ENCODE results near the gene P2RY2.

The P2RY2 gene

DNA sequence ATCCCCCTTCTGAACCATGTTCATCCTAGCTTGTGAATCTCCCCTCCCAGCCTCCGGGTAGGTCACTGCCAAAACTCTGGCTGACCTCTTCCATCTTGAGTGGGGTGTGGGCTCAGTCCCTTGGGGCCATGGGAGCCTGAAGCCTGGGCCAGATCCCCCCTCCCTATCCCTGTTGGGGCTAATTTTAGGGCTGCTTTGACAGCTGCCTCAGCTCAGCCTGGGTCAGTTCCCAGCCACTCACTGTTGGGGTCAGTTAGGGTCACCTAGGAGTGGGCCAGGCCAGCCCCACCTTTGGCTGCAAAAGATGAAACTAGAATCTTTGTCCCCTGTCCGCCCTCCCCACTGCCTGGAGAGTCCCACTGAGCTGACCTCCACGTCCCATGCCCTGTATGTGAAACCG lies 29.8 kb upstream of the P2RY2 start:
- Histone ChIP-seq H3K36me3 (ENCODE audit: control insufficient read depth, insufficient read depth, low read length) (no peaks in the 10 kb centered on the region), H3K27me3 (ENCODE audit: control insufficient read depth, insufficient read depth, low read length, poor library complexity, severe bottlenecking) (no peaks in the 10 kb centered on the region)
- 92 to 93% methylated on average over 4 of the region's 4 CpGs for WGBS, 2 experiments

DNA sequence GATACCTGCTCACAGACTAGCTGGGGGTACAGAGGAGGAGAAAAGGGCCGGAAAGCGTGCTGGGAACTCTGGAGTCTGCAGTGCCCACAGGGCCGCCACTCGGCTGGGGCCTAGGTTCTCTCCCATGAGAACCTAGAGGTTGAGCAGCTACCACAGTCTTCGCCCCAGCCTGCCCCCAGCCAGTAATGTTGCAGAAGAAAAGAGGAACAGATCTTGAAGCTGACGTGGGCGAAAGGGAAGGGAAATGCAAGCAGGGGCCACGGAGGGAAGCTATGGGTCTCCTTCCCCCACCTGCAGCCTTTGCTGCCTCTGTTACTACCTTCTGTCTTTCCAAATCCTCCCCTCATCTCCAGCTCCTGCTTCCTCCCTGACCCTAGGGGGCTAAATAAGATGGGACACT lies 28.8 kb upstream of the P2RY2 start:
- Histone ChIP-seq H3K4me3 (ENCODE audit: insufficient read depth, low read depth, low read length) (no peak overlapping the region), H3K9me3 (ENCODE audit: control insufficient read depth, low read length) (no peaks in the 10 kb centered on the region), H3K4me1 (ENCODE audit: control insufficient read depth, insufficient read depth, low read length) (no peaks in the 10 kb centered on the region), H3K36me3 (ENCODE audit: control insufficient read depth, insufficient read depth, low read length) (no peaks in the 10 kb centered on the region), H3K27me3 (ENCODE audit: control insufficient read depth, insufficient read depth, low read length, poor library complexity, severe bottlenecking) (no peaks in the 10 kb centered on the region), H3K27ac (ENCODE audit: insufficient read depth, low read depth, low read length, poor library complexity, severe bottlenecking) (no peak overlapping the region)
- 76 to 78% methylated on average over 8 of the region's 8 CpGs for WGBS, 2 experiments

More for the DNA sequence above, 29.8 kb upstream of the P2RY2 start:
- no peak overlapping the region for H3K4me3 ChIP-seq (ENCODE audit: insufficient read depth, low read depth, low read length)
- no peaks in the 10 kb centered on the region for H3K4me1 ChIP-seq (ENCODE audit: control insufficient read depth, insufficient read depth, low read length)
- H3K9me3 ChIP-seq (ENCODE audit: control insufficient read depth, low read length): no peaks in the 10 kb centered on the region
- H3K27ac ChIP-seq (ENCODE audit: insufficient read depth, low read depth, low read length, poor library complexity, severe bottlenecking): no peak overlapping the region

DNA sequence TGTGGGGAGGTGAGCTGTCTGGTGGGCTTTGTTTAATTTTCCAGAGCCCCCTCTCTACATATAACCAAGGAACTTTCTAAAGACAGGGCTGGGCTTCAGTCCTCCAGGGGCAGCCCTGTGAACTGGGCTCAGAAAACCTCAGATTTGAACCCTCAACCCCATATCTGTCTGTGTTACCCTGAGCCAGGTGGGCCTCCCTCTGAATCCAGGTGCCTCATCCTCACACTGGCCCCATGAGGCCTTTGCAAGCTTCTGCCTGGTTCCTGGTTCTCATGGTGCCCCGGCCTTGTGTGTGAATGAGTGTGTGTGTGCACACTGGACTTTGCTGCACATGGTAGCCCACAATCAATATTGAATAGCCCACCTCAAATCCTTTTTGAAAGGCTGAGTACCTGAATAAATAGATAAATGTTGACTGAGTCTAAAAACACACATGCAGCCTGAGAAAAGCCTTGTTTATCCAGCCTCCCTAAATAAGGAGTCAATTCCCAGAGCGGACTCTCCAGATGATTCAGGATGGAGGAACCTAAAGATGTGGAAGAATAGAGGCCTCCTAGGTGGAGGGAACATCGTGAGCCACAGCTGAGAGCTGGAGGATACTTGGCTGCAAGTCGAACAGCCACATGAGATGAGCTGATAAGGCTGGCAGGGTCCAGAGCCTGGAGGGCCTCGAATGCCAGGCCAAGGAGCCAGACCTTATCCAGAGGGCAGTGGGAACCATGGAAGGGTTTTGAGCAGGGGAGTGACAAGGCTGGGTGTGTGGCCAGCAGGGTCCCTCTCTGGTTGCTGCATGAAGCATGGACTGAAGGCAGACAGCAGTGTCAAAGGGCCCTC lies 28.1 kb upstream of the P2RY2 start:
- Histone ChIP-seq H3K27me3 (ENCODE audit: control insufficient read depth, insufficient read depth, low read length, poor library complexity, severe bottlenecking) (no peaks in the 10 kb centered on the region), H3K9me3 (ENCODE audit: control insufficient read depth, low read length) (no peaks in the 10 kb centered on the region), H3K4me1 (ENCODE audit: control insufficient read depth, insufficient read depth, low read length) (no peaks in the 10 kb centered on the region), H3K27ac (ENCODE audit: insufficient read depth, low read depth, low read length, poor library complexity, severe bottlenecking) (no peak overlapping the region), H3K4me3 (ENCODE audit: insufficient read depth, low read depth, low read length) (no peak overlapping the region), H3K36me3 (ENCODE audit: control insufficient read depth, insufficient read depth, low read length) (no peaks in the 10 kb centered on the region)
- 91 to 93% methylated on average over 5 of the region's 5 CpGs for WGBS, 2 experiments

DNA sequence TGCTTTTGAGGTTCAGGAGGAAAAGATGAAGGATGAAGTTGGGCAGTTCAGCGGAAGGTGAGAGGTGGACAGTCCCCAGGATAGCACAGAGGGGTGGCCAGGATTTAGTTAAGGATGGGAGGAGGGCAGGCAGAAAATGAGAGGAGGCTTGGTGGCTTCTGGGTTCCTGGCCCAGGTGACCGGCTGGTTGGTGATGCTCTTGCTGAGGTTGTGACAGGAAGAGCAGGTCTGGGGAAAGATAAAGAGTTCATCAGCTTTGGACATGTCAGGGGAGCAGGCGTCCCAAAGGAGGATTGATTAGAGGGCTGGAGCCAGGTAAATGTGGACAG lies 27.6 kb upstream of the P2RY2 start:
- Histone ChIP-seq H3K4me1 (ENCODE audit: control insufficient read depth, insufficient read depth, low read length) (no peaks in the 10 kb centered on the region), H3K27ac (ENCODE audit: insufficient read depth, low read depth, low read length, poor library complexity, severe bottlenecking) (no peak overlapping the region), H3K27me3 (ENCODE audit: control insufficient read depth, insufficient read depth, low read length, poor library complexity, severe bottlenecking) (no peaks in the 10 kb centered on the region), H3K9me3 (ENCODE audit: control insufficient read depth, low read length) (no peaks in the 10 kb centered on the region), H3K36me3 (ENCODE audit: control insufficient read depth, insufficient read depth, low read length) (no peaks in the 10 kb centered on the region), H3K4me3 (ENCODE audit: insufficient read depth, low read depth, low read length) (no peak overlapping the region)
- 96 to 97% methylated on average over 3 of the region's 3 CpGs for WGBS, 2 experiments

DNA sequence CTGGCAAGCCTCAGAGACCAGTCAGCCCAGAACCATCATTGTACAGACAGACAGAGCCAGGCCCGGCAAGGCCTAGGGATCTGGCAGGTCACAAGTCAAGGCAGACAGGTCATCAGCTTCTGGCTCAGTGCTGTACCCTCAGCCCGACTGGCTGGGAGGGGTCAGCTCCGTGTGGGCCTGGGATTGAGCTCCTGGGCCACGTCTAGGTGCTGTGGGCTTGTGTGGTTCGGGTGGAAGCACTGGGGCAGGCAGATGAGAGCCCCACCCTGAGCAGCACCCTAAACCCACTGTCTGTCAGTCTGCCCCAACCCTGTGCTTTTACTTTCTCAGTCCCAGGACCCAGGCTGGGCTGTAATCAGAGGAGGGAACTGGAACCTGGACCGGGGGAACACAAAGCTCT lies 26.9 kb upstream of the P2RY2 start:
- 87 to 88% methylated on average over 6 of the region's 6 CpGs for whole genome bisulfite sequencing, 2 experiments
- Histone ChIP-seq H3K36me3 (ENCODE audit: control insufficient read depth, insufficient read depth, low read length) (no peaks in the 10 kb centered on the region), H3K27me3 (ENCODE audit: control insufficient read depth, insufficient read depth, low read length, poor library complexity, severe bottlenecking) (no peaks in the 10 kb centered on the region), H3K4me1 (ENCODE audit: control insufficient read depth, insufficient read depth, low read length) (no peaks in the 10 kb centered on the region), H3K27ac (ENCODE audit: insufficient read depth, low read depth, low read length, poor library complexity, severe bottlenecking) (no peak overlapping the region), H3K4me3 (ENCODE audit: insufficient read depth, low read depth, low read length) (no peak overlapping the region), H3K9me3 (ENCODE audit: control insufficient read depth, low read length) (no peaks in the 10 kb centered on the region)

DNA sequence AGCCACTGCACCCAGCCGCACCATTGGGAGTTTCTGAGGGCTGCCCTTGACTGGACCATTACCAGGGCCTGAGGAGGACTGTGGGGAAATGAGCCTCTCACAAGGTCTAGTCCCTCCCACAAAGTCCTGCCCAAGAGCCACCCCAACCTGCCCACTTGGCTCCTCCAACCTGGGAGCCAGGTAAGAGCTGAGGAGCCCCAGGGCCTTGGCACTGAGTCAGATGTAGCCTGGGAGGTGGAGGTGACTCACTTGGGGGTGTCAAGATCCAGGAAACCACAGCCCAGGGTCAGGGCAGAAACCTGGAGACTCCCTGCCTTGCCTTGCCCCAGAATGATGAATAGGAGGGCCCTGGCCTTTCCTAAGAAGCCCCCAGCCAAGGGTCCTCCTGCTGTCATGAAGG lies 25.8 kb upstream of the P2RY2 start:
- Histone ChIP-seq H3K36me3 (ENCODE audit: control insufficient read depth, insufficient read depth, low read length) (no peaks in the 10 kb centered on the region), H3K4me1 (ENCODE audit: control insufficient read depth, insufficient read depth, low read length) (no peaks in the 10 kb centered on the region), H3K4me3 (ENCODE audit: insufficient read depth, low read depth, low read length) (no peak overlapping the region), H3K27ac (ENCODE audit: insufficient read depth, low read depth, low read length, poor library complexity, severe bottlenecking) (no peak overlapping the region), H3K27me3 (ENCODE audit: control insufficient read depth, insufficient read depth, low read length, poor library complexity, severe bottlenecking) (no peaks in the 10 kb centered on the region), H3K9me3 (ENCODE audit: control insufficient read depth, low read length) (no peaks in the 10 kb centered on the region)
- WGBS, 2 experiments: 88 to 96% methylated on average over 1 of the region's 1 CpG

DNA sequence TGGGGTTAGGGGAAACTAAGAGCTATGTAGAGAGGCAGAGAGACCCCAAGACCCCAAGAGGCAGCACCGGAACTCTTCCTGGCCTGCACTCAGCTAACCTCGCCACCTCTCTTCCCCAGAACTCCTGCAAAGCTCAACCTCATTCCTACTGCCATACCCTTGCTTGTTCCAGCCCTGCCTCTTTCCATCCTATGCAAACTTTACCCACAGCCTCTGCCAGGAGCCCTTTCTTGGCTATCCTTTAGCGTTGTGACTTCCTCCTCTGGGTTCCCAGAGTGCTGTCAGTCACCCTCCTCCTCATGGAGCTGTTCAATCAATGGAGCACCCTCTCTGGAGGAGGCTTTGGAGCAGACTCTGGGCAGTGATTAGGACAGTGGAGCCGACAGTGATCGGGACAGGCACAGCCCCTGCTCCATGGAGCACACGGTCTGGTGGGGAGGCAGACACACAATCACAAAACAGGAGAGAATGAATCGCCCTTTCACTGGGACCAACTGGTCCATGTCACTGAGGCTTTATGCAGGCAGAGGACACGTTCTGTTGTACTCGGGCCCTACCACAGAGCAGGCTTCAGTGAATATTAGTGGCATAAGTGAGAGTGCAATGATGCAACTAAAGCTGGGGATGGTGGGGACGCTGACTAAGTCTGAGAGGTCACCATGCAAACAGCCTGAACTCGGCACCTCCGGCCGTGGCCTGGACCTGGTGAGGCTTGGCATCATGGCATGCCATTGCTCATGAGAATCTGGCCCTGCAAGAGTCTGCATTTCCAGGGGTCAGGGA lies 24.6 kb upstream of the P2RY2 start:
- Histone ChIP-seq H3K9me3 (ENCODE audit: control insufficient read depth, low read length) (no peaks in the 10 kb centered on the region), H3K27ac (ENCODE audit: insufficient read depth, low read depth, low read length, poor library complexity, severe bottlenecking) (no peak overlapping the region), H3K4me3 (ENCODE audit: insufficient read depth, low read depth, low read length) (no peak overlapping the region), H3K4me1 (ENCODE audit: control insufficient read depth, insufficient read depth, low read length) (peaks cover 5% of the 10 kb centered on the region), H3K27me3 (ENCODE audit: control insufficient read depth, insufficient read depth, low read length, poor library complexity, severe bottlenecking) (no peaks in the 10 kb centered on the region), H3K36me3 (ENCODE audit: control insufficient read depth, insufficient read depth, low read length) (no peaks in the 10 kb centered on the region)
- 90% methylated on average over 13 of the region's 13 CpGs for WGBS, 2 experiments

DNA sequence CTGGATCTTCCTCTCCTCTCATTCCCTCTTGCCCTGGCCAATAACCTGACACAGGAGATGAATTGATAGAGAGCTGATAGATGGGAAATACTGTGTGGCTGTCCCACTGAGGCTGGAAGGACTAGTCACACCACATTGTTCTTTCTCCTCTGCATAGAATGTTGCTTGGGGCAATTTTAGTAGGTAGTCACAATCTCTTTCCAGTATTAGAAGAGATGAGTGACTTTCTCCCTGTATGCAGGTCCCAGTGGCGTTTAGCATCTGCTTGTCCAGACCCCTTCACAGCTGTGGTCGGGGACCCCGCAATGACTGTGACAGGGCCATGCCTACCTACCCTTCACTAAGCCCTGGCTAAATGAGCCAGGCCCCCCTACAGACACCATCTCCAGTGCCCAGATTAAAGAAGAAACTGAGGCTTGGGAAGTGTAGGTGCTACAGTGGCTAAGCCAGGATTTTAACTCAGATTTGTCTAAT lies 24.0 kb upstream of the P2RY2 start:
- Histone ChIP-seq H3K36me3 (ENCODE audit: control insufficient read depth, insufficient read depth, low read length) (no peaks in the 10 kb centered on the region), H3K27ac (ENCODE audit: insufficient read depth, low read depth, low read length, poor library complexity, severe bottlenecking) (no peak overlapping the region), H3K9me3 (ENCODE audit: control insufficient read depth, low read length) (no peaks in the 10 kb centered on the region), H3K27me3 (ENCODE audit: control insufficient read depth, insufficient read depth, low read length, poor library complexity, severe bottlenecking) (no peaks in the 10 kb centered on the region), H3K4me3 (ENCODE audit: insufficient read depth, low read depth, low read length) (no peak overlapping the region), H3K4me1 (ENCODE audit: control insufficient read depth, insufficient read depth, low read length) (peaks cover 9% of the 10 kb centered on the region)
- 95 to 99% methylated on average over 3 of the region's 3 CpGs for WGBS, 2 experiments

DNA sequence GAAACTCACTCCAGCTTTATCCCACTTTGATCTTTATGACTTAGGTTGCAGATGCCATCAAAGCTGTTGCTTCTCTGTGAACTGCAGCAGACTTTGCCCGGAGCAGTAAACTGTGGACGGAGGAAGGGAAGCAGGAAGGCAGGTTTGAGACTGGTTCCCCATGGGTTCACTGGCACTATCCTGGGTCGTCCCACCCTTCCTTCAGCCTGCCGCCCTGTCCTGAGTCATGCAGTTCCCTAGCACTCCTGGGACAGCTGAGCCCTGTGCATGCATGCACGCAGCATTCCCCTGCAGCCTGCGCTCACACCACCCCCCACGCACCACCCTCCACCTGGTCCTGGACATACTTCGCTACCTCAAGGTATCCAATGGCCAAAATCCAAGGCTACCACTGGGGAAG lies 23.5 kb upstream of the P2RY2 start:
- no peak overlapping the region for H3K4me3 ChIP-seq (ENCODE audit: insufficient read depth, low read depth, low read length)
- no peak overlapping the region for H3K27ac ChIP-seq (ENCODE audit: insufficient read depth, low read depth, low read length, poor library complexity, severe bottlenecking)
- H3K4me1 ChIP-seq (ENCODE audit: control insufficient read depth, insufficient read depth, low read length): peaks cover 9% of the 10 kb centered on the region
- WGBS, 2 experiments: 89 to 91% methylated on average over 8 of the region's 8 CpGs
- no peaks in the 10 kb centered on the region for H3K9me3 ChIP-seq (ENCODE audit: control insufficient read depth, low read length)
- H3K27me3 ChIP-seq (ENCODE audit: control insufficient read depth, insufficient read depth, low read length, poor library complexity, severe bottlenecking): no peaks in the 10 kb centered on the region
- no peaks in the 10 kb centered on the region for H3K36me3 ChIP-seq (ENCODE audit: control insufficient read depth, insufficient read depth, low read length)

DNA sequence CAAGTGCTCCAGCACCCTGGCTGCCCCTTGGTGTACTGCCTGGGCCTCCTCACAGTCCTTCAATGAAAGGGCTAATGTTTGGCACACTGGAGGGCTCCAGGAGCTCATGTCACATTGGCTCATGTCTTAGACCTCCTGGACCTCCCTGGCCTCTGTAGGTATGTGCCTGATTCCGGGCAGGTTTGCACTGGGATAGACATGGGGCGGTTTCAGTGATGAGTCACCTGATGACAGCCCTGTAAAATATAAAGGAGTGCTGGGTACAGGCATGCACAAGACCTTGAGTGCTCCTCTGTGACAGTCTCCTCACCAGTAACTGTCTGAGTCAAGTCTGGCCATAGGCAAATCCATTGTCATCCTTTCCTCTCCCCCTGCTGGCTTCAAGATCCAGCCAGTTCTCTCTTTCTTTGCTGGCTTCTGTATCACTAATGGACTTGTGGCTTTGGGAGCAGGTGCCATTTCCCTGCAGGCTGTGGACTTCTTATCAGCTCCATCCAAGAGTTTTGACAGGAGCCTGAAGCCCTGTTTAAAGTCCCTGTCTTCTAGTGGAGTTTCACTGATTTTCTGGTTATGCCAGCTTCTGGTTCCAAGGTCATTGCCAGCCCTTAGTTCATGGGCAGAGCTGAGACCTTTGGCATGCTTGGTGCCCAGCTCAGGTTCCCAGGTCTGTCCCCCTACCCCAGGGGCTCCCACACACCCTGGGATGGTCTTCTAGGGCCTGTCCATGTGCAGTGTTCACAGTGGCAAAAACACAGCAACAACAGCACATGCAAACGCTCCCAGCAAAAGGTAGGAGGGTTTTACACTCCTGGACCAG lies 22.7 kb upstream of the P2RY2 start:
- Histone ChIP-seq H3K27me3 (ENCODE audit: control insufficient read depth, insufficient read depth, low read length, poor library complexity, severe bottlenecking) (no peaks in the 10 kb centered on the region), H3K9me3 (ENCODE audit: control insufficient read depth, low read length) (no peaks in the 10 kb centered on the region), H3K36me3 (ENCODE audit: control insufficient read depth, insufficient read depth, low read length) (no peaks in the 10 kb centered on the region), H3K4me1 (ENCODE audit: control insufficient read depth, insufficient read depth, low read length) (peaks cover 15% of the 10 kb centered on the region), H3K27ac (ENCODE audit: insufficient read depth, low read depth, low read length, poor library complexity, severe bottlenecking) (no peak overlapping the region), H3K4me3 (ENCODE audit: insufficient read depth, low read depth, low read length) (no peak overlapping the region)
- WGBS, 2 experiments: 86 to 91% methylated on average over 3 of the region's 3 CpGs

All from ectodermal cell (in vitro differentiated cells).